ENCODE measurements around the gene MOCOS.
A peak's percentile ranks its signal among the peaks of the same experiment; 100 is the strongest.
"Not testable (repeated sequence)": the region's sequence is repeated elsewhere in the genome, so short reads cannot be mapped to it uniquely, and the experiment has no call there.

Gene MOCOS

DNA sequence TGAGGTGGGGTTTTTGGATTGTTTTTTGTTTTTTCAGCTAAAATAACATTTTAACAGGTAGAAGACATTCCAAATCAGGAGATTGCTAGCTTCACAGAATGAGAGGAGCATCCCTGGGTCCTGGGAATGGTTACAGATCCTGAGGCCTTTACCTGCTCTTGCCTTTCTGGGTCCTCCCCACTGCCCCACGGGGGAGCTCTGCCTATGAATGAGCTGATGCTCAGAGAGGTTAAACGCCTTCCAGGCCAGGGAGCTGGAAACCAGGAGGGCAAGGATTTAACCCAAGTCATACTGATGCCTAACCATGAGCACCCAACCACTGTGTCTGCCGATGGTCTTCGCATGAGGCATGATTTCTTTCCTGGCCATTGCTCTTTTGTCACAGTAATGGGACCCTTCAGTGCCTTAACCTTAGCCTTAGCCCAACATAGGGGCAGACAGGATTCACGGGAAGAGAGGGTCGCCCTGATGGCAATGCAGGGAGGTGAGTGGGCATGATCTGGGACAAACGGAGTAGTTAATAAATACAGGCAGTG is 16.1 kb downstream of the MOCOS start:
- DNase-seq, result no peak

DNA sequence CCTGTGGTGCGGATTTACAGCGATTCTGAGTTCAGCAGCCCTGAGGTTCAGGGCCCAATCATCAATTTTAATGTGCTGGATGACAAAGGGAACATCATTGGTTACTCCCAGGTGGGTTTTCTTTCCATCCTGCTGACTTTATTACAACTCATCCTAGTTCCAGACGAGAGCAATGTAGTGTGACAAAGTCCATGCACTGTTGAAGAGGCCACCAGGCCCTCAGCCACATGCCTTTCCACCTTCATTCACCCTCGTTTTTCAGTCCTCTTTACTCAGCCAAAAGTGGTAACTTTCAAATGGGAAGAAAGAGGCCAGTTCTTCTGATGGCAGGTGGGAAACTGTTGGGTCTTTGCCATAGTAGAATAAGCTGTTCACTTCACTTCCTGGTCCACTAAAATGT is 17.9 kb downstream of the MOCOS start:
- no peak for DNase-seq

DNA sequence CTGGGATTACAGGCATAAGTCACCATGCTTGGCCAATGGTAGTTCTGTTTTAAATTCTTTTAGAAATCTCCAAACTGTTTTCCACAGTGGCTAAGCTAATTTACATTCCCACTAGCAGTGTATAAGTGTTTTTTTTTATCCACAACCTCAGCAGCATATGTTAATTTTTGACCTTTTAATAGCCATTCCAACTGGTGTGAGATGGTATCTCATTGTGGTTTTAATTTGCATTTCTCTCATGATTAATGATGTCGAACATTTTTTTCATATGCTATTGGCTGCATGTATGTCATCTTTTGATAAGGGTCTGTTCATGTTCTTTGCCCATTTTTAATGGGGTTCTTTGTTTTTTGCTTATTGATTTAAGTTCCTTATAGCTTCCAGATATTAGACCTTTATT is 20.0 kb downstream of the MOCOS start:
- no peak for DNase-seq

DNA sequence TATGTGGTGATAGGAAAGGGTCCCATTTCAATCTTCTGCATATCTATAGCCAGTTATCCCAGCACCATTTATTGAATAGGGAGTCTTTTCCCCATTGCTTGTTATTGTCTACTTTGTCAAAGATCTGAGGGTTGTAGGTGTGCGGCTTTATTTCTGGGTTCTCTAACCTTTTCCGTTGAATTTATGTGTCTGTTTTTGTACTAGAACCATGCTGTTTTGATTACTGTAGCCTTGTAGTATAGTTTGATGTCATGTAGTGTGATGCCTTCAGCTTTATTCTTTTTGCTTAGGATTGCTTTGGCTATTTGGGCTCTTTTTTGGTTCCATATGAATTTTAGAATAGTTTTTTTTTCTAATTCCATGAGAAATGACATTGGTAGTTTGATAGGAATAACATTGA is 20.7 kb downstream of the MOCOS start:
- not testable (repeated sequence) for DNase-seq

DNA sequence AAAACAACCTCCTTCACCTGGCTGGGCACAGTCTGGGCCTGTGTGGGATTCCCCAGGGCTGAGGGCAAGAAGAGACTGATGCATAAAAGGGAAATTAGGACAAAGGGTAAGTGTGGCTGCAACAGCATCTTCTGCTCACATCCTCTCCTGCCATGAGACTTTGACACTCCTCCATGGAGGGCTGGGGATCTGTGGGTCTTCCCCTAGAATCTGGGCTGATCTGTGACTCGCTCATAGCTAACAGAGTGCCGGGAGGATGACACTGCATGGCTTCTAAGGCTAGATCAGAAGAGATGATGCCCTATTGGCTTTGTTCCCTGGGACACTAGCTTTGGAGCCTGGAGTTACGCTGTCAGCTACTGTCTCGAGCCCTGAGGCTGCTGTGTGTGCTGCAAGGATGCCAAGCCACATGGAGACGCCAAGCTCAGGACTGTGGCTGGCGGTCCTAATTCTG is 24.3 kb downstream of the MOCOS start:
- DNase-seq, result no peak

DNA sequence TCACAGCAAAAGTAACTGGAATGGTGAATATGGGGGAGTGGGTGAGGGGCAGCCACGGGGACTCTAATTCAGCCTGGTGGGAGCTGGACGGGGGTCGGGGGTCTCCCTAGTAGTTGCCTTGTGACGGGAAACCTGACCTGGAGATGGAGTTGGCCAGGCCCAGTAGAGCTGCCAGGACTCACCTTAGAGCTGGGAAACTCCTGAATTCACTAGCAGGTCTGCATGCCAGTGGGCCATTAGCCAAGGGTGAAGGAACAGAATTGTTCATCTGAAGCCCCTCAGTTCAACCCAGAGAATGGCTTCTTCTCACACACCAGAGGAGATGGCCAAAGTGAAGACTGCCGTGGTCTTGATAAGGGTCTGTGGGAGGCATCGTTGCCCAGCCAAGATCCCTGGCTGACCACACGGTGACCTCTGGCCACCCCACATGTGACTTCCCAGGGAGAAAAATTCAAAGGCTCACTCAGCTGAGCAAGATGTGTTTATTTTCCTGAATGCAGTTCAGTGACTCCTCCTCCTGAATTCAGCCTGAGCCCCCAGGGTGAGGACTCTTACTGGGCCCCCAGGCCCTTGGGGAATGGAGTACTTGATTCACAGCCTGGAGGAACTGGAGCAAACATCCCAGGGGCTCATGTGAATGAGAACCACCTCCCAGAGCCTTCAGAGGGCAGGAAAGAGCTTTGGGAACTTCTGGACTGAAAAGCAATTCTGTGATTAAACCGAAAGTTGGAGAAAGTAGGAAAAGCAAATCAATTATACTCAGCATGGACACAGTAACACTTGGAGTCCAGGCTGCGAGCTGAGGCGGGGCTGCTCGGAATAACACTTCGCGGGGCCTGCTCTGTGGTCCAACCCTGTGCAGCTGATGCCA is 25.2 kb downstream of the MOCOS start:
- no peak for DNase-seq

DNA sequence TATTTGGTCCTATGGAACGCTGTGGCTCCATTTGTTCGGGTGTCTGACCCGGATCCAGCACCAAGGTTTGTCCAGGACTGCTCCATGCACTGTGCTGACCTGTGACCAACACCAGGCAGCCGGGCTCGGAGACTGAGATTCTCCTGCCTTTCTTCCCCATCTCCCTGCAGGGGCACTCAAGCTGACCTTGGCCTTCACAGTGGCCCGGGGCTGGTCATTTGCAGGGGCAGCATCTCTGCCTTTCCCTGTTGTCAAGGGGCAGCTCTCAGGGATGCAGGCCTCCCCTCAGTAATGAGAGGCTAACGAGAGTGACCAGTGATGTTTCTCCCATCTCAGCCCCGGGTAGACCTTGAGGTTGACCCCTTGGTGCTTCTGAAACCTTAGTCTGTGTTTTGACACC is 27.5 kb downstream of the MOCOS start:
- no peak for DNase-seq

DNA sequence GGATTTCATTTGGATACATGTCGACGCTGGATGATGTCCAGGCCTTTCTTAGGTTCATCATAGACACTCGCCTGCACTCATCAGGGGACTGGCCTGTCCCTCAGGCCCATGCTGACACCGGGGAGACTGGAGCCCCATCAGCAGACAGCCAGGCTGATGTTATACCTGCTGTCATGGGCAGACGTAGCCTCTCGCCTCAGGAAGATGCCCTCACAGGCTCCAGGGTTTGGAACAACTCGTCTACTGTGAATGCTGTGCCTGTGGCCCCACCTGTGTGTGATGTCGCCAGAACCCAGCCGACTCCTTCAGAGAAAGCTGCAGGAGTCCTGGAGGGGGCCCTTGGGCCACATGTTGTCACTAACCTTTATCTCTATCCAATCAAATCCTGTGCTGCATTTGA is 28.3 kb downstream of the MOCOS start:
- DNase-seq, result no peak

DNA sequence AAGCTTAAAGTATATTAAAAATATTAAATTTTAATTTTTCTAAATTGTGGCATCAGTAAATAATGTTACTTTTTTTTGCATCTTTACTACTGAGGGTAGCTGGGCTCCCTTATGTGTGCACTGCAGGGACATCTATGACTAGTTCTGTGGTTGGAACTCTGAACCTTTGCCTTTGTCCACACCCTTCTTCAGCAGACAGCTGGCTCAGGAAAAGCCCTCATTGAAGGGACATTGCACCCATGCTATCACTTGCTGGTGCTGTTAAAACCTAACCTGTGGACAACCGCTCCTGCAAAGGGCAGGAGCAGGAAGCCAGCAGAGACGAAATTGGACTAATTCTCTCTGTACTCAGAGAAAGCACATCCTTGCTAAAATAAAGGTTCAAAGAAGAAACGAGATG is 30.1 kb downstream of the MOCOS start:
- no peak for DNase-seq

DNA sequence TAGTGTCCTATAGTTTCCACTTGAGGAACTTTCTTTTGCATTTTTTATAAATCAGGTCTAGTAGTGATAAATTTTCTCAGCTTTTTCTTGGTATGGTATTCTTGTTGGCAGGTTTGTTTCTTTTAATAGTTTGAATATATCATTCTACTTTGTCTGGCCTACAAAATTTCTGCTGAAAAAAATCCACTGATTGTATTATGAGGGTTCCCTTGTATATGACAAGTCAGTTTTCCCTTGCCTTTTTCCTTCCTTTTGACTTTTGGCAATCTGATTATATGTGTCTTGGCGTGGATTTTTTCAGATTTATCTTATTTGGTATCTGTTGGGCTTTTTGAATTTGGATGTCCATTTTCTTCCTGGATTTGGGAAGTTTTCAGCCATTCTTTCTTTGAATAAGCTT is 41.9 kb downstream of the MOCOS start:
- no peak for DNase-seq

DNA sequence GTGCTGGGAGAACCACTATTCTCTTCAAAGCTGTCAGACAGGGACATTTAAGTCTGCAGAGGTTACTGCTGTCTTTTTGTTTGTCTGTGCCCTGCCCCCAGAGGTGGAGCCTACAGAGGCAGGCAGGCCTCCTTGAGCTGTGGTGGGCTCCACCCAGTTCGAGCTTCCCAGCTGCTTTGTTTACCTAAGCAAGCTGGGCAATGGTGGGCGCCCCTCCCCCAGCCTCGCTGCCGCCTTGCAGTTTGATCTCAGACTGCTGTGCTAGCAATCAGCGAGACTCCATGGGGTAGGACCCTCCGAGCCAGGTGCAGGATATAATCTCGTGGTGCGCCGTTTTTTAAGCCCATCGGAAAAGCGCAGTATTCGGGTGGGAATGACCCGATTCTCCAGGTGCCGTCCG is 53.2 kb downstream of the MOCOS start:
- not testable (repeated sequence) for DNase-seq

DNA sequence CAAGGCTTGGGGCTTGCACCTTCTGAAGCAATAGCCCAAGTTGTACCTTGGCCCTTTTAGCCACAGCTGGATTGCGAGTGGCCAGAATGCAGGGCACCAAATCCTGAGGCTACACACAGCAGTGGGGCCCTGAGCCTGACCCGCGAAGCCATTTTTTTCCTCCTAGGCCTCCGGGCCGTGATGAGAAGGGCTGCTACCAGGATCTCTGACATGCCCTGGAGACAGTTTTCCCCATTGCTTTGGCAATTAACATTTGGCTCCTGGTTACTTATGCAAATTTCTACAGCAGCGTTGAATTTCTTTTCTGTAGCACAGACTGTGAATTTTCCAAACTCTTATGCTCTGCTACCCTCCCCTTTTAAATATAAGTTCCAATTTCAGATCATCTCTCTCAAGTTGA is 54.5 kb downstream of the MOCOS start:
- no peak for DNase-seq

DNA sequence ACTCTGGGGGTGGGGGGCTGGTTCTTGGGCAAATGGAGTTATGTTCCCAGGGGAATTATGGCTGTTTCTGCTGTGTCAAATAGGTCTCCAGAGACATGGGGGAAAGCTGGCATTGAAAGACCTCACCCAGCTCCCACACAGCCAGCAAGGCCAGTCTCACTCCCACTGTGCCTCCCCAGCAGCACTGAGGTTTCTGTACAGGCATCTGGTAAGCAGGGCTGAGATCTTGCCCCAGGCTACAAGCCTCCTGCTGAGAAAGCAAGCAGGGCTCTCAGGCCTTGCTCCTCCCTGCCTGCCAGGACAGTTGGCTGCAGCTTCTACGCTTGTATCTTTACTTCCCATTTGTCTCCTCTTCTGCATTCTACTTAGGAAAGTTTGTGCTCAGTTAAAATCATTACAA is 59.7 kb downstream of the MOCOS start:
- no peak for DNase-seq

DNA sequence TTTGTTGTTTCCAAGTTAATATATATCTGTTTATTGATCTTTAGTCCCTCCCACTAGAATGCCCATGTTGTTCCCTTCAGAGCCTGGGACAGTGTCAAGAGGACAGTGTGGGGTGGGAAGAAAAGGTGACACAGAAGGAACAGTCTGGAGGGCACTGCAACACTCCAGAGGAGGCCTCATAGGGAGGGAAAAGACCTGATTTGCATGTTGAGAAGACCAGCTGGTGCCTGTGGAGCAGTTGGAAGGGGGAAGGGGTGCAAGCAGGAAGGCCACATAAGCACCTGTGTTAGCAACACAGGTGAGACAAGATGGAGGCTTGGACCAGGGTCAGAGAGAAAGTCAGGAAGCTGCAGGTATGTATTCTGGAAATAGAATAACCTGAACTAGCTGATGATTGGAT is 62.1 kb downstream of the MOCOS start:
- no peak for DNase-seq

DNA sequence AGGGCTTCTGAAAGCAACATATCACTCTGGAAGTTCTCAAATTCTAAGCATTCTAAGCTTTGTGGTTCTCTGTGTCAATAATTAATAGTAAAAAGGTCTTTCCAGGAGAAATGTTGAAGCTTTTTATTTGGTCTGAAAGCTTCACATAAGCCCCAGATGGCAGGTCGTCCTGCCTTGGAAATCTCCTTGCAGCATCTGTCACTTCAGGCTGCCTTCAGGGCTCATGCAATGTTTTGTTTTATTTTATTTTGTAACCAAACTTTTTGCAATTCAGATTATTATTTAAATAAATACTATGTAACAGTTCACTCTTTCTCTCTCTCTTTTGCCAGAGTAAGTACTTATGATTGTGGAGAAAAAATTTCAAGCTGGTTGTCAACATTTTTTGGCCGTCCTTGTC is 63.5 kb downstream of the MOCOS start:
- no peak for DNase-seq

DNA sequence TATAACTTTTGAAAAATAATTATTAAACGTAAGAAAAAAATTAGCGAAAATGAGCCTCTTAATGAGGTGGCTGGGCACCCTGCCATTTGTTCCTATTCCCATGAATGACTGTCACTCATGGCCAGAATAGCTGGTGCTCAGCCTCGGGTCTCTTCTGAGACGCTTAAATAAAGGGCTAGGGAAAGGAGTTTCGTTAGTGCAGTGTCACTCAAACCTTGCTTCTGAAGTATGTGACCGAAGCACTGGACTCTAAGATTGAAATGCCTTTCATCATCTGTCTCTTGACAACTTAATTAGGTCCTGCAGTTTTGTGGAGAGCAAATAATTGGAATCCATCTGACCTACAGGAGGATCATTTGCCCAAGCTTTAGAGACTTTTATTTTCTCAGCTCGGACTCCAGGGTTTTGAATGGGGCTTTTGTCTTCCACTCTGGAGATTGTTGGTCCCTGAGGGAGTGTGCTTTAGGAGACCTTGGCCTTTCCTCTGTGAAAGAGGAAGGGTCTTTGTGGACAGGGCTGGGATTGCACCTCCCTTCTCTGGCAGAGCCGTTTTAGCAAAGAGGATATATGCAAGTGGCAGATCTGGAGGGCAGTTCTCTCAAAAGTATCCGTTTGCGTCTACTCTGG is 67.9 kb downstream of the MOCOS start:
- DNase-seq, result no peak

DNA sequence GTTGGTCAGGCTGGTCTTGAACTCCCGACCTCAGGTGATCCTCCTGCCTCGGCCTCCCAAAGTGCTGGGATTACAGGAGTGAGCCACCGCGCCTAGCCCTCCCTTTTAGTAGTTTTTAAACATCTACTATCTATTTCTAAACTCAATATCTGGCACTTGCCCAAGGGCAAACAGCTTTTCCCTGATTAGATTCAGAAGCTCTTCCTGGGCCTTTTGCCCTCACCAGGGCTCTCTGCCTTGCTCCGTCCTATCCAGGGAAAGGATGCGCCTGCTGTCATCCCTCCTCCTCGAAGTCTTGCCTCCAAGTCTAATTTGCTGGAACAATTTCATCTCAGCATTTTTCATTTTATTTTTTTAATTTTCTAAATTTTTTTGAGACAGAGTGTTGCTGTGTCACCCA is 68.8 kb downstream of the MOCOS start:
- DNase-seq, result no peak

DNA sequence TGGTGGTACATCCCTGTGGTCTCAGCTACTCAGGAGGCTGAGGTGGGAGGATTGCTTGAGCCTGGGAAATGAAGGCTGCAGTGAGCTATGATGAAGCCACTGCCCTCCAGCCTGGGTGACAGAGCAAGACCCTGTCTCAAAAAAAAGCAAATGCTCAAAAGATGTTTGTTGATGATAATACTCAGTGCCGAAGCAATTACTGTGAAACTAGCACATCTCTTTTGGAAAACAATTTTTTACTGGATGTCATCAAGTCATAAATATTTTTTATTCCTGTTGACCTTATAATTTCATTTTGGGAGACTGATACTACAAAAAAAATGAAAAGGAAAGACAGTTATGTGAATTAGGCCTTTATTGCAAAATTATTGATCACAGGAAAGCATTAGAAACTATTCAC is 75.7 kb downstream of the MOCOS start:
- no peak for DNase-seq

DNA sequence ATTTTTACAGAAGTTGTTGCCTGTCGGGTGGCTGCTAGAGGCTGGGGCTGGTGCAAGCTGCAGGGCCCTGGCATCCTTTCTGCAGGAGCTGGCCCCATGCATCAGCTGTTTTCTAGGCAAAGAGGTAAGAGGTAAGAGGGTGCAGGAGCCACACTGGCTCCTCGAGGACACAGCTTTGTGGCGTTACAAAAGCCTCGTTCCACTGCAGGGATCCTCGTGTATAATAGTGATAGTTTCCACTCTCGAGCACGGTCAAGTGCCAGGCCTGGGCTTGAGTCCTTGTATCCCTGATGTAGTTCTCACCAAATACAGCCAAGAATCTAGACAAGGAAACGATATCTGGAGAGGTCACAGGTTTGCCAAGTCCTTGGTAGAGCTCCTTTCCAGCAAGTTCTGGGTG is 77.0 kb downstream of the MOCOS start:
- DNase-seq, result no peak

DNA sequence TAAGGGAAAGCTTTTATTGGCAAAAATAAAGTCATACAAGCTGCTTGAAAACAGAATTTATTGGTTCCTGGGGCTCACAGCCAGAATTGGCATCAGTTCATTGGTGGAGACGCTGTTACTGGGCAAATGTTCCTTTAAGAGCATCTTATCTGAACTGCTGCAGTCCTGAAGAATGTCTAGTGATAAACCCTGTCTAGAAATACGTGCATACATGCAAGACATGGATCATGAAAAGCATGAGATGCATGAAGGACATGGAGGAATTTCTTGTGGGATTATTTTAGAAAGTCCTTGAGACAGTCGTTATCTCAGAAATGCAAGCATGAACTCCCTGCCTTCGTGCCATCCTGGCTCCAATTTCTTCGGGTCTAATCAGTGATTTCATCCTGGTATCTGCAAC is 77.7 kb downstream of the MOCOS start:
- DNase-seq, result peak; percentile 67

DNA sequence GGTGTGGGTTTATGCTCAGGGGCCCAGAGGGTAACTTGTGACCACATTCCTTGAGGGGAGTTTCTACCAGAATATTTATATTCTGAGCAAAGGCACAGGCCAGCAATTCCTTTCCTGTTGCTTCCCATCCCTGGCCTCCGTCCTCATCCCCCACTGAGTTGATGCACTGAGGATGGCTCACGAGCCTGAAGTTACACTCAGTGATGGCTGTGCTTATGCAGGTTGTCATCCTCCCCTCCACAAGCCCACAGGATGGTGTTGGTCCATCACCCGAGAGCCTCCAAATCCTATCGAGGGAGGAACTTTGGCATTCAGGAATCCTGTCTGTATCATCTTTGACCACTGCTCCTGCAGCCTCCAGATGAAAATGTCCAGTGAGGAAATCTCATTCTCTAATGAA is 81.9 kb downstream of the MOCOS start:
- no peak for DNase-seq

DNA sequence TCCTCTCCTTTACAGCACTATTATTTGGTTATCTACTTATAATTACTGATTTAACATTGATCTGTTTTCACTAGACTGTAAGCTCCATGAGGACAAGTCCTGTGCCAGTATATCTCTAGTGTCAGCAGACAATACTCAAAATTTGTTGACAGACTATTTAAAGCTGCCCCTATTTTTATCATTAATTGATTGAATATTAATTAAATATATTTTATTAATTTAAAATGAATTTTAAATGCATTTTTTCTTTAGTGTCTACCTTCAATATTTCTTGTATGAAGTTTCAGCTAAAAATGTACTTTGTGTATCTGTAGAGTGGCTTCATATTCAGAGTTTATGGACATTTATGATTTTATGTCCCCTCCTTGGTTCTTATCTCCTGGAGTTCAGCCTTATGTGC is 83.9 kb downstream of the MOCOS start:
- no peak for DNase-seq

DNA sequence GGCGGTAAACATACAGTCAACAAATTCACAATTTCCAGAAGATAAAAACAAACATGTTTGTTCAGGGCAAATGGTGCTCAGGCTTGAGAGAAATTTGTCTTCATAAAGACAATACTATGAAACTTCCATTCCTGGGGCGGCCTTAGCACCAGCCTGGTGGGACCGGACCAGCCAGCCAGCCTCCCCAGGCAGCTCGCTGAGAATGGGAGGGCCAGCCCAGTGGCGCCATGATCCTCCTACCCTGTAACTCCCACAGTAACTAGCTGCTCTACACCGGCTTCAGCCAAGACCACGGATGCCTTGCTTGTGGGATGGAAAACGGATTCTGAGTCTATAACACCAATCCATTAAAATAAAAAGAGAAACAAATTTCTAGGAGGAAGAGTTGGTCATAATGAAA is 86.0 kb downstream of the MOCOS start:
- no peak for DNase-seq

DNA sequence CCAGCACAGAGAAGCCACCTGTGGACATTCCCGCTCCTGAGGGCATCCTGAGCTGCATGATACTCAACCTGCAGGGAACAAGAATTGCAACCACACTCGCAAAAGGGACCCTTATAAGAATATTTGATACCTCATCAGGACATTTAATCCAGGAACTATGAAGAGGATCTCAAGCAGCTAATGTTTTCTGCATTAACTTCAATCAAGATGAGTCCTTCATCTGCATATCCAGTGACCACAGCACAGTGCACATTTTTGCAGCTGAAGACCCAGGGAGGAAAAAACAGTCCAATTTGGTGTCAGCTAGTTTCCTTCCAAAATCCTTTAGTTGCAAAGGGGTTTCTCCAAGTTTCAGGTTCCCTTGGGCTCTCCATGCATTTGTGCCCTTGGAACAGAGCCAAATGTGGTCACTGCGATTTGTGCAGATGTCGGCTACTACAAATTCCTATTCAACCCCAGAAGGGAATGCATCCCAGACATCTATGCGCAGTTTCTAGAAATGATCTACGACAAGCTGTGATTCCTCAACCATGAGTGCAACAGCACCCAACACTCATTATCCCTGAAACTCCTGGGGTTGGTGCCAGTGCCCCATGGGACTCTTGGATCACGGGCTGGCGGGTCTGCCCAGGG is 86.9 kb downstream of the MOCOS start:
- DNase-seq, result no peak
